K562 (cell line): ENCODE results near the gene SOCS6. TPM values are rescaled to one million over a fixed set of nuclear protein-coding genes. Genes with fewer than 3 reads are reported as not detected.

Experiments used
- ATAC-seq: fragments of 200-7000 bp; cut with Tn5 transposase; 3 replicates; pipeline ENCODE4 v1.9.1; 2020; ENCODE audit warnings: moderate library complexity
- BruUV-seq: library from RNA; stranded (reverse); fragments of 400-500 nt; replicated peaks from 2 replicates; lab custom pipeline; 2021; lab: Mats Ljungman, UMichigan
- CTCF ChIA-PET: fragments of 300-600 bp; formaldehyde crosslinking; extraction: SDS; loops from one replicate; lab custom pipeline; 2021; ENCODE audit warnings: low intra/inter-chr PET ratio; lab: Yijun Ruan, JAX
- POLR2A ChIA-PET: fragments of 300-600, 350-650 bp; sonication (Branson Sonifier 250); formaldehyde crosslinking; extraction: SDS; loops from one replicate; lab custom pipeline; 2021; ENCODE audit warnings: antibody characterized with exemption, inconsistent platforms; lab: Yijun Ruan, JAX
- DNase-seq, 4 experiments: peaks; one replicate each; pipeline versions ENCODE4 v3.0.0 to v3.0.0-alpha.2; 2011 to 2018; ENCODE audit warnings: low spot score in 3 of 4, mixed read lengths in 3 of 4; ENCODE audit errors: extremely low read depth in 1 of 4
- FAIRE-seq: peaks from 2 replicates; lab custom pipeline; 2011; peaks lifted over from hg19 to GRCh38; lab: Jason Lieb, UNC
- H2AFZ ChIP-seq: 2 replicates; pipeline ENCODE4 v1.6.0; 2011; ENCODE audit warnings: low read depth, low read length, control low read depth, inconsistent platforms
- H3K27ac ChIP-seq: fragments of 200-600 bp; 3 replicates; pipeline ENCODE4 v1.8.0; 2011; ENCODE audit warnings: low read depth, mild to moderate bottlenecking, control low read depth, inconsistent platforms, low read length, moderate library complexity, mixed read lengths; ENCODE audit errors: extremely low read depth
- H3K27me3 ChIP-seq, 2 experiments: fragments of 300-600 bp in 1 of 2; 2 replicates in 1 of 2; 3 replicates in 1 of 2; pipeline versions ENCODE4 v1.6.0 to v1.8.0; 2011; ENCODE audit warnings: inconsistent platforms in 2 of 2, low read length in 2 of 2, mild to moderate bottlenecking in 1 of 2, mixed read lengths in 1 of 2, moderate library complexity in 1 of 2; ENCODE audit not compliant: control insufficient read depth in 2 of 2, insufficient read depth in 2 of 2
- H3K36me3 ChIP-seq: fragments of 300-600 bp; 3 replicates; pipeline ENCODE4 v1.8.0; 2011; ENCODE audit warnings: mild to moderate bottlenecking, low read length, inconsistent platforms; ENCODE audit not compliant: control insufficient read depth, insufficient read depth
- H3K4me1 ChIP-seq, 2 experiments: fragments of 200-600 bp in 1 of 2; replicated peaks in 1 of 2; 2 replicates in 1 of 2; 3 replicates in 1 of 2; pipeline versions ENCODE4 v1.5.1 to v1.8.0; 2011; ENCODE audit warnings: inconsistent platforms in 2 of 2, low read length in 2 of 2, mild to moderate bottlenecking in 1 of 2, mixed read lengths in 1 of 2, moderate library complexity in 1 of 2; ENCODE audit not compliant: control insufficient read depth in 2 of 2, insufficient read depth in 2 of 2
- H3K4me2 ChIP-seq: 2 replicates; pipeline ENCODE4 v1.6.1; 2011; ENCODE audit warnings: low read length, control low read depth, inconsistent platforms, mixed read lengths; ENCODE audit not compliant: insufficient read depth
- H3K4me3 ChIP-seq: fragments of 200-600 bp; sonication (generic), shearing (Covaris generic); 2 replicates; pipeline ENCODE4 v1.5.1; 2016; ENCODE audit warnings: control low read depth, inconsistent platforms
- H3K79me2 ChIP-seq: fragments of 200-600 bp; 3 replicates; pipeline ENCODE4 v1.8.0; 2011; ENCODE audit warnings: low read length, inconsistent platforms; ENCODE audit not compliant: control insufficient read depth, insufficient read depth
- H3K9ac ChIP-seq, 2 experiments: 2 replicates each; pipeline versions ENCODE4 v1.6.0 to v1.6.1; 2011; ENCODE audit warnings: low read depth in 2 of 2, low read length in 2 of 2, control low read depth in 1 of 2, inconsistent platforms in 1 of 2, mild to moderate bottlenecking in 1 of 2, mixed read lengths in 1 of 2; ENCODE audit not compliant: insufficient read depth in 1 of 2
- H3K9me1 ChIP-seq: one replicate; pipeline ENCODE4 v1.6.0; 2011; ENCODE audit warnings: inconsistent platforms, mild to moderate bottlenecking, low read length, moderate library complexity; ENCODE audit not compliant: control insufficient read depth, insufficient read depth
- H3K9me3 ChIP-seq: replicated peaks from 2 replicates; pipeline ENCODE4 v1.5.1; 2011; ENCODE audit warnings: low read depth, low read length, inconsistent platforms; ENCODE audit not compliant: control insufficient read depth, insufficient read depth
- H4K20me1 ChIP-seq: replicated peaks from 2 replicates; pipeline ENCODE4 v1.6.1; 2011; ENCODE audit warnings: low read length, inconsistent platforms, mixed read lengths; ENCODE audit not compliant: control insufficient read depth, insufficient read depth
- BACH1 ChIP-seq: fragments of 200-800 bp; sonication (Bioruptor generic); IDR thresholded peaks from 2 replicates; pipeline ENCODE4 v1.6.1; 2016; ENCODE audit warnings: missing genetic modification characterization, missing compliant biosample characterization
- CHD2 ChIP-seq: IDR thresholded peaks from 2 replicates; pipeline ENCODE4 v1.6.1; 2011; ENCODE audit warnings: low read depth, low read length
- NCOA2 ChIP-seq, 2 experiments: fragments of 450-650 bp; IDR thresholded peaks; 2 replicates each; pipeline ENCODE4 v1.6.1; 2018; ENCODE audit warnings: mild to moderate bottlenecking in 2 of 2, moderate library complexity in 1 of 2; ENCODE audit not compliant: partially characterized antibody in 2 of 2
- UBTF ChIP-seq, 2 experiments: IDR thresholded peaks; 2 replicates each; pipeline ENCODE4 v1.6.1; 2012; ENCODE audit warnings: improper control_type of control experiment in 2 of 2, low read depth in 2 of 2, low read length in 2 of 2, borderline replicate concordance in 1 of 2
- ZNF398 ChIP-seq: fragments of 250-450 bp; sonication (Bioruptor Pico); IDR thresholded peaks from 2 replicates; pipeline ENCODE4 v1.8.0; 2021; ENCODE audit warnings: moderate library complexity, mild to moderate bottlenecking, inconsistent platforms
- WGBS: fragments of 100-300 bp; shearing (Covaris generic); methylation state at CpG from one replicate; pipeline ENCODE4 v1.1.6; 2016; ENCODE audit warnings: low coverage, mixed read lengths; ENCODE audit not compliant: insufficient coverage; ENCODE audit errors: missing lambda C conversion rate; 5-methylcytosine and 5-hydroxymethylcytosine counted together
- in situ Hi-C: fragments of 300-500 bp; cut with MboI; formaldehyde crosslinking; loops from 4 replicates; pipeline ENCODE4 v1.15.0; 2018; ENCODE audit warnings: inconsistent platforms, mixed read lengths
- intact Hi-C: fragments of 100-400 bp; cut with micrococcal nuclease; formaldehyde crosslinking; loops from 2 replicates; pipeline ENCODE4 v1.14.2; 2022
- polyA plus RNA-seq, 8 experiments: library from polyadenylated mRNA; depleted of rRNA in 4 of 8; stranded (reverse) in 5 of 8; unstranded in 3 of 8; fragments of >200 nt; fragmentation: Nextera tagmentation in 2 of 8; fragmentation: Illumina TruSeq in 1 of 8; extraction: Ambion mirVana in 2 of 8; extraction: Trizol in 1 of 8; gene quantifications; 2 replicates each; pipeline versions ENCODE4 v1.2.1 to v1.2.3, GENCODE V29; 2011 to 2014; ENCODE audit warnings: inconsistent platforms in 1 of 8, missing spikeins in 1 of 8
- total RNA-seq, 7 experiments: library from RNA; depleted of rRNA in 6 of 7; stranded (reverse); fragments of >200 nt in 6 of 7; fragmentation: Illumina TruSeq in 2 of 7; extraction: Trizol in 2 of 7; gene quantifications; 2 replicates each; pipeline versions ENCODE4 v1.2.1 to v1.2.3, GENCODE V29; 2011 to 2021; ENCODE audit warnings: low replicate concordance in 1 of 7

SOCS6 gene
- total and polyA plus RNA-seq, 9 of the 15 experiments (the other 6 are each of a cell fraction or from before 2014, with no cell fraction given), result 2.5 to 7.1 (median 5.6) TPM

- BruUV-seq, result no TSS peak
- 9% methylated on average over 3 of the region's 4 CpGs for WGBS
- ChIA-PET POLR2A (no interaction called here), CTCF (no interaction called here)
- Histone ChIP-seq H3K9me1 (no peaks in the 10 kb centered on the region), H3K36me3 (no peaks in the 10 kb centered on the region), H3K4me2 (no peak overlapping the region), H3K27me3 (no peaks in the 10 kb centered on the region; a peak in 1 of 5 replicates), H3K4me3 (no peak overlapping the region), H3K9ac (no peak overlapping the region), H3K9me3 (no peaks in the 10 kb centered on the region), H3K4me1 (no peaks in the 10 kb centered on the region; a peak in 1 of 5 replicates), H3K79me2 (no peaks in the 10 kb centered on the region), H4K20me1 (no peaks in the 10 kb centered on the region), H2AFZ (0 out of 2 replicates have a peak overlapping the region, but pooled peaks have one; percentile 32), H3K27ac (no peak overlapping the region)
- DNase-seq (no peak), FAIRE-seq (no peak), ATAC-seq (no peak)
- in situ Hi-C loops, result no loop called here
- TF ChIP-seq UBTF (IDR thresholded peaks at IDR 0.05; ENCODE audit: borderline replicate concordance in 1 of 2, low read depth in 2 of 2, low read length in 2 of 2) (no peak), NCOA2 (IDR thresholded peaks at IDR 0.05; ENCODE audit: partially characterized antibody in 2 of 2) (no peak), CHD2 (no peak), BACH1 (tag) (no peak), ZNF398 (CRISPR knock-in tag) (no peak)
- intact Hi-C loops, result no loop called here
Observed at GRCh38 chr18:70256994-70257393, 31.9 kb upstream of the SOCS6 start.
